ENCODE results near the gene LNX1.

Gene LNX1

DNA sequence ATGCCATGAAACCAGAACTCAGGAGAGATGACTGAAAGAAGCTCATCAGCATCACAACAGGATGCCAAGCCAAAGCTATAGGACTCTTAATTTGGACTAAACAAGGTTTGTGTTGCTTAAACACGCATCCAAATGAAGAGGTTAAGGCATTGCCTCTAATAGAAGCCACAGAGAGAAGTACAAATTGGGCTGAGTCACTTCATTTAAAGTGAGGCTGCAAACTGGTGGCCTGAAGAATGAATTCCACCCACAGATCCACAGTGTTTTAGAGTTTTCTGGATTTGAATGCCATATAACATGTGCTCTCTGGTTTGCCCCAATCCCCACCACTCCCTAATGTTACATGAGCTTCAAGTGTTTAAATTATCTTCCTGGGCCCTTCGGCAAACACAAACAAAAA, 110.4 kb downstream of the LNX1 start:
- no peaks in the 10 kb centered on the region for H3K27me3 ChIP-seq (ENCODE audit: insufficient read depth, low read length)

GRCh38 chr4:53479736-53480525, 111.4 kb downstream of the LNX1 start:
- Histone ChIP-seq H2BK12ac (ENCODE audit: low read length) (no peak overlapping the region), H2AFZ (ENCODE audit: insufficient read depth, low read length, poor library complexity) (no peak overlapping the region), H3K9ac (ENCODE audit: low read length) (no peak overlapping the region), H3K4ac (ENCODE audit: low read depth, low read length) (no peak overlapping the region), H3K9me3 (ENCODE audit: insufficient read depth, low read depth, low read length) (no peaks in the 10 kb centered on the region), H3K4me1 (ENCODE audit: control insufficient read depth in 1 of 2, insufficient read depth in 2 of 2, low read length in 2 of 2) (peaks cover 7 to 8% of the 10 kb centered on the region in 2 experiments), H3K4me2 (ENCODE audit: low read length) (no peak overlapping the region), H2BK5ac (ENCODE audit: low read depth, low read length, poor library complexity) (no peak overlapping the region), H3K18ac (ENCODE audit: low read length) (no peak overlapping the region), H3K79me2 (ENCODE audit: control insufficient read depth, insufficient read depth, low read length, poor library complexity) (no peaks in the 10 kb centered on the region), H3K23ac (ENCODE audit: low read length) (no peak overlapping the region), H3K4me3 (ENCODE audit: low read depth, low read length) (no peak overlapping the region), H4K91ac (ENCODE audit: low read depth, low read length) (no peak overlapping the region), H2BK120ac (ENCODE audit: insufficient read depth, low read length, poor library complexity) (no peak overlapping the region), H3K27ac (ENCODE audit: low read depth, low read length) (no peak overlapping the region), H4K12ac (ENCODE audit: low read depth, low read length) (no peak overlapping the region), H3K14ac (ENCODE audit: low read length) (no peak overlapping the region), H4K8ac (ENCODE audit: low read depth, low read length) (no peak overlapping the region), H3K27me3 (ENCODE audit: insufficient read depth, low read length) (no peaks in the 10 kb centered on the region), H3K79me1 (ENCODE audit: low read length) (no peaks in the 10 kb centered on the region), H2AK5ac (ENCODE audit: low read length) (no peak overlapping the region), H3K36me3 (ENCODE audit: control insufficient read depth in 1 of 2, insufficient read depth in 2 of 2, low read length in 2 of 2) (peaks cover 2% of the 10 kb centered on the region in 2 experiments)
- DNase-seq: no peak
- no CpG with 5 or more reads among the region's 5 CpGs for WGBS (ENCODE audit: extremely low coverage, insufficient coverage, insufficient read length)

More for the DNA sequence above, 110.4 kb downstream of the LNX1 start:
- Histone ChIP-seq H3K36me3 (ENCODE audit: control insufficient read depth in 1 of 2, insufficient read depth in 2 of 2, low read length in 2 of 2) (peaks cover 2% of the 10 kb centered on the region in 2 experiments), H2BK120ac (ENCODE audit: insufficient read depth, low read length, poor library complexity) (no peak overlapping the region), H3K27ac (ENCODE audit: low read depth, low read length) (no peak overlapping the region), H2AK5ac (ENCODE audit: low read length) (no peak overlapping the region), H3K14ac (ENCODE audit: low read length) (no peak overlapping the region), H3K18ac (ENCODE audit: low read length) (no peak overlapping the region), H4K12ac (ENCODE audit: low read depth, low read length) (no peak overlapping the region), H4K91ac (ENCODE audit: low read depth, low read length) (no peak overlapping the region), H3K9me3 (ENCODE audit: insufficient read depth, low read depth, low read length) (no peaks in the 10 kb centered on the region), H2AFZ (ENCODE audit: insufficient read depth, low read length, poor library complexity) (no peak overlapping the region), H3K4me2 (ENCODE audit: low read length) (no peak overlapping the region), H3K4me3 (ENCODE audit: low read depth, low read length) (no peak overlapping the region), H3K23ac (ENCODE audit: low read length) (no peak overlapping the region), H3K9ac (ENCODE audit: low read length) (no peak overlapping the region), H2BK5ac (ENCODE audit: low read depth, low read length, poor library complexity) (no peak overlapping the region), H3K4ac (ENCODE audit: low read depth, low read length) (no peak overlapping the region), H2BK12ac (ENCODE audit: low read length) (no peak overlapping the region), H3K79me1 (ENCODE audit: low read length) (no peaks in the 10 kb centered on the region), H3K4me1 (ENCODE audit: control insufficient read depth in 1 of 2, insufficient read depth in 2 of 2, low read length in 2 of 2) (peaks cover 7 to 8% of the 10 kb centered on the region in 2 experiments), H4K8ac (ENCODE audit: low read depth, low read length) (no peak overlapping the region), H3K79me2 (ENCODE audit: control insufficient read depth, insufficient read depth, low read length, poor library complexity) (no peaks in the 10 kb centered on the region)
- WGBS (ENCODE audit: extremely low coverage, insufficient coverage, insufficient read length): no CpG with 5 or more reads among the region's 2 CpGs
- no peak for DNase-seq

DNA sequence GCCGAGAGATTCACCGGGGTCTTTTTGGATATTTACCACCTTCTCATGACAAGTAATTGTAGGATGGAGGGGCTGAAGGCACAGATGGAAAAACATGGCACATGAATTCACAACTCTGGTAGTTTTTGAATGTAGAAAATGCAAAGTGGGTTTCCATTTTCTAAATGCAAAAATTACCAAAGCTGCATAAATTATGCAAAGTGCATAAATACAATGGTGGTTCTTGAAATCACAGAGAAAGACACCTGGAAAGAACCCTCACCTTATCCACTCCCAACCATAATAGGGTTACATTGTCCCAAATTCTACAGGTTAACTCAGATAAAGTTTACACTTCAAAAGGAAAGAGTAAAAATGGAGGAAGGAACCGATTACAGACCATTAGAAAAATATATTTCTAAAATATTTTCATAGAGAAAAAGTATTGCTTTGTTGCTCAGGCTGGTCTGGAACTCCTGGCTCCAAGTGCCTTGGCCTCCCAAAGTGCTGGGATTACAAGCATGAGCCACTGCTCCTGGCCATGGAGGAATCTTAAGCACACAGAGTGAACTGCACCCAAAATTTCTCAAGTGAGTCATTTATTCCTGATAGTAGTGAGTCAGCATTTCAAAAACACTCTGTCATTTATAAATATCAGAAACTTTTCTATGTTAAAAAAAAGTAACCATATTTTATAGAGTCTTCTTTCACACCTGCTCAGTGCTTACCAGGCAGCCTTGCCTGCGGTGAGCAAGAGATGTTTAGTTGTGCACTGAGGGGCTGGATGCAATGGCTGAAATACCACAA, 112.4 kb downstream of the LNX1 start:
- no peaks in the 10 kb centered on the region for H3K79me1 ChIP-seq (ENCODE audit: low read length)
- H3K27me3 ChIP-seq (ENCODE audit: insufficient read depth, low read length): no peaks in the 10 kb centered on the region
- H3K4me2 ChIP-seq (ENCODE audit: low read length): no peak overlapping the region
- no peak for DNase-seq
- no peak overlapping the region for H2BK120ac ChIP-seq (ENCODE audit: insufficient read depth, low read length, poor library complexity)
- H2BK5ac ChIP-seq (ENCODE audit: low read depth, low read length, poor library complexity): no peak overlapping the region
- no peak overlapping the region for H2AK5ac ChIP-seq (ENCODE audit: low read length)
- no peak overlapping the region for H3K23ac ChIP-seq (ENCODE audit: low read length)
- no peak overlapping the region for H3K4me3 ChIP-seq (ENCODE audit: low read depth, low read length)
- H4K8ac ChIP-seq (ENCODE audit: low read depth, low read length): no peak overlapping the region
- H4K91ac ChIP-seq (ENCODE audit: low read depth, low read length): no peak overlapping the region
- peaks cover 2% of the 10 kb centered on the region in 2 experiments for H3K36me3 ChIP-seq (ENCODE audit: control insufficient read depth in 1 of 2, insufficient read depth in 2 of 2, low read length in 2 of 2)
- no peak overlapping the region for H3K27ac ChIP-seq (ENCODE audit: low read depth, low read length)
- H3K14ac ChIP-seq (ENCODE audit: low read length): no peak overlapping the region
- no peak overlapping the region for H3K18ac ChIP-seq (ENCODE audit: low read length)
- H3K4ac ChIP-seq (ENCODE audit: low read depth, low read length): no peak overlapping the region
- no peaks in the 10 kb centered on the region for H3K79me2 ChIP-seq (ENCODE audit: control insufficient read depth, insufficient read depth, low read length, poor library complexity)
- no peak overlapping the region for H4K12ac ChIP-seq (ENCODE audit: low read depth, low read length)
- no peak overlapping the region for H2AFZ ChIP-seq (ENCODE audit: insufficient read depth, low read length, poor library complexity)
- WGBS (ENCODE audit: extremely low coverage, insufficient coverage, insufficient read length): no CpG with 5 or more reads among the region's 4 CpGs
- peaks cover 7 to 8% of the 10 kb centered on the region in 2 experiments for H3K4me1 ChIP-seq (ENCODE audit: control insufficient read depth in 1 of 2, insufficient read depth in 2 of 2, low read length in 2 of 2)
- no peak overlapping the region for H2BK12ac ChIP-seq (ENCODE audit: low read length)
- no peak overlapping the region for H3K9ac ChIP-seq (ENCODE audit: low read length)
- H3K9me3 ChIP-seq (ENCODE audit: insufficient read depth, low read depth, low read length): no peaks in the 10 kb centered on the region

DNA sequence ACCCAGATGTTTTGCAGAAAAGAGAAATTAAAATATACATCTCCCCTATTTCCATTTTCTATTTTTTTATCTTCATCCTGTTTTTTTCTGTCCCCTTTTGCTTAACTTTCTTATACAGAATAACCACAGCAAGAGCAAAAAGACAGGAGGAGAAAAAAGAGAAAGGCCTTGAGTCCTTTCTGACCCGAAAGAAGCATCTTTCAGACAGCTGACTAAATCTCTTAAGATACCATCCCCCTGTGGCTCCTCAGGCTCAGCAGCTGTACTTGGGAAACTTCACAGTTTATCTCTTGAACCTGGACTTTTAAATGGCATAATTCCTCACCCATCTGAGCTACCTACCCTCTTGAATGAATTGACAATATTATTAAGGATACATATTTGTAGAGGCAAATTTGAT, 113.7 kb downstream of the LNX1 start:
- Histone ChIP-seq H4K91ac (ENCODE audit: low read depth, low read length) (no peak overlapping the region), H3K9ac (ENCODE audit: low read length) (no peak overlapping the region), H3K4me2 (ENCODE audit: low read length) (no peak overlapping the region), H3K79me2 (ENCODE audit: control insufficient read depth, insufficient read depth, low read length, poor library complexity) (no peaks in the 10 kb centered on the region), H3K14ac (ENCODE audit: low read length) (no peak overlapping the region), H3K27ac (ENCODE audit: low read depth, low read length) (no peak overlapping the region), H3K79me1 (ENCODE audit: low read length) (no peaks in the 10 kb centered on the region), H2BK120ac (ENCODE audit: insufficient read depth, low read length, poor library complexity) (no peak overlapping the region), H3K4me1 (ENCODE audit: control insufficient read depth in 1 of 2, insufficient read depth in 2 of 2, low read length in 2 of 2) (peaks cover 7 to 8% of the 10 kb centered on the region in 2 experiments), H4K8ac (ENCODE audit: low read depth, low read length) (no peak overlapping the region), H3K27me3 (ENCODE audit: insufficient read depth, low read length) (no peaks in the 10 kb centered on the region), H2BK12ac (ENCODE audit: low read length) (no peak overlapping the region), H2BK5ac (ENCODE audit: low read depth, low read length, poor library complexity) (no peak overlapping the region), H3K36me3 (ENCODE audit: control insufficient read depth in 1 of 2, insufficient read depth in 2 of 2, low read length in 2 of 2) (peaks cover 2% of the 10 kb centered on the region in 2 experiments), H2AFZ (ENCODE audit: insufficient read depth, low read length, poor library complexity) (no peak overlapping the region), H3K4me3 (ENCODE audit: low read depth, low read length) (no peak overlapping the region), H3K4ac (ENCODE audit: low read depth, low read length) (no peak overlapping the region), H4K12ac (ENCODE audit: low read depth, low read length) (no peak overlapping the region), H3K23ac (ENCODE audit: low read length) (no peak overlapping the region), H3K18ac (ENCODE audit: low read length) (no peak overlapping the region), H2AK5ac (ENCODE audit: low read length) (no peak overlapping the region), H3K9me3 (ENCODE audit: insufficient read depth, low read depth, low read length) (no peaks in the 10 kb centered on the region)
- no peak for DNase-seq
- no CpG with 5 or more reads among the region's 1 CpG for WGBS (ENCODE audit: extremely low coverage, insufficient coverage, insufficient read length)
